ENCODE results near the gene REC8.

Gene REC8

DNA sequence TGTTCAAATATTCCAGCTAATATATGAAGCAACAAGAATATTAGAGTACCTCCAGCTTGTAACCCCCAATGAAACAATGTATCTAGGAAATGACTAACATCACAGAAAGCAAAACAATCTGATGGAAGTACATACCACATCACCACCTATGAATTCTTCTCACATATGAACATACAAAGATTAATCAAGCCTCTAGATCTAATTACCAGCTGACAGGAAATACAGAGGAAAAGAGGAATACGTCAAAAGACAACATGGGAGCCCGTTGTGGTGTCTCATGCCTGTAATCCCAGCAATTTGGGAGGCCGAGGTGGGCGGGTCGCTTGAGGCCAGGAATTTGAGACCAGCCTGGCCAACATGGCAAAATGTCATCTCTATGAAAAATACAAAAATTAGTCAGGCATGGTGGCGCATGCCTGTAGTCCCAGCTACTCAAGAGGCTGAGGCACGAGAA, 52.8 kb downstream of the REC8 start:
- TF ChIP-seq GATA1 (IDR thresholded peaks at IDR 0.05; ENCODE audit: low read depth, low read length): no peak
- no peak for TF ChIP-seq POLR2A (IDR thresholded peaks at IDR 0.05; ENCODE audit: low read length)
- no peak for DNase-seq

DNA sequence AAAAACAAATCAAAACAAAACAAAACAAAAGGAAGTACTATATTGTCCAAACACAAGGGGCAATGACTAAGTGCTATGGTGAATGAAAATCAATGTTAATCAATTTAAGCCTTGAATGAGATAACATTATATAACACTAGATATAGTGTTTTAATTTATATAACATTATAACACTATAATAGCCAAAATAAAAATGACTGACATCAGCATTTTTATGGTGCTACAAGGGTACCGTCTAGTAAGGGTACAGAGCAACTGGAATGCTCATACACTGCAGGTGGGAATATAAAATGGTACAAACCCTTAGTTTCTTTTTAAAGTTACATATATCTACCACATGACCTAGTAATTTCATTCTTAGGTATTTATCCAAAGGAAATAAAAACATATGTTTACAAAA, 54.6 kb downstream of the REC8 start:
- no peak for DNase-seq

DNA sequence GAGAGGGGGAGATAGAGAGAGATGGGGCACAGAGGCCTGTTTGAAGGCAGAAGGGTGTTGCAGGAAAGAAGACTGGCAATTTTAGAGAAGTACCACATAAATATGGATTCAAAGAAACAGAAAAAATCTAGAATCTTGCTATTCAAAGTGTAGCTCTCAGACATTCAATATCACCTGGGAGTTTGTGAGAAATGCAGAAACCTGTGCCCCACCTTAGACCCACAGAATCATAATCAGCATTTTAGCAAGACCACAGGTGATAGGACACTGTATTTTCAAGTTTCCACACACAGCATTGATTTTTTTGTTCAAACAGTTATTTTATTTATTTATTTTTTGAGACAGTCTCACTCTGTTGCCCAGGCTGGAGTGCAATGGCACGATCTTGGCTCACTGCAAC, 57.0 kb downstream of the REC8 start:
- DNase-seq: no peak
- no peak for TF ChIP-seq GATA1 (IDR thresholded peaks at IDR 0.05; ENCODE audit: low read depth, low read length)
- TF ChIP-seq POLR2A (IDR thresholded peaks at IDR 0.05; ENCODE audit: low read length): no peak

More for the DNA sequence above, 54.6 kb downstream of the REC8 start:
- TF ChIP-seq GATA1 (IDR thresholded peaks at IDR 0.05; ENCODE audit: low read depth, low read length) (no peak), POLR2A (IDR thresholded peaks at IDR 0.05; ENCODE audit: low read length) (no peak)

Measured in erythroblast (primary cell).